Body of pancreas (tissue), 4 donors: Measurements from ENCODE around the gene TMEM170B. TPM values are rescaled to one million over a fixed set of nuclear protein-coding genes. Genes with fewer than 3 reads are reported as not detected.
A peak's percentile ranks its signal among the peaks of the same experiment; 100 is the strongest.

Experiments used
- ATAC-seq: fragments of 150-250 bp; one replicate; pipeline ENCODE4 v1.9.1; 2016
- DNase-seq, 4 donors: peaks; one replicate each; pipeline ENCODE4 v3.0.0-alpha.2; 2019
- H3K27ac ChIP-seq, 4 donors: fragments of 200-600 bp; sonication (generic); 1 replicate in 3 of 4; 2 replicates in 1 of 4; pipeline versions ENCODE4 v1.5.1 to v1.6.1; 2016 to 2019; ENCODE audit warnings: mild to moderate bottlenecking in 1 of 4, mixed read lengths in 1 of 4, moderate library complexity in 1 of 4
- H3K27me3 ChIP-seq, 2 donors: fragments of 200-600 bp; sonication (generic); one replicate each; pipeline ENCODE4 v1.6.0; 2016; ENCODE audit warnings: mild to moderate bottlenecking in 1 of 2
- H3K36me3 ChIP-seq, 2 donors: fragments of 200-600 bp; sonication (generic); replicated peaks in 1 of 2; 2 replicates each; pipeline ENCODE4 v1.5.1; 2016; ENCODE audit warnings: low read depth in 2 of 2; ENCODE audit not compliant: insufficient read depth in 1 of 2
- H3K4me1 ChIP-seq: fragments of 200-600 bp; sonication (generic); one replicate; pipeline ENCODE4 v1.6.0; 2016
- H3K4me3 ChIP-seq, 2 donors: fragments of 200-600 bp; sonication (generic); 1 replicate in 1 of 2; 2 replicates in 1 of 2; pipeline ENCODE4 v1.5.1; 2016 to 2019
- H3K9me3 ChIP-seq, 3 donors: fragments of 200-600 bp; sonication (generic); 1 replicate in 2 of 3; 2 replicates in 1 of 3; pipeline ENCODE4 v1.5.1; 2016
- CTCF ChIP-seq, 7 experiments: fragments of 450-650 bp in 4 of 7; fragments of 200-600 bp in 3 of 7; sonication (generic) in 3 of 7; IDR thresholded peaks; one replicate each; pipeline ENCODE4 v1.5.1; 2016 to 2019; ENCODE audit warnings: antibody characterized with exemption in 7 of 7
- POLR2A ChIP-seq, 3 donors: fragments of 450-650 bp; IDR thresholded peaks; one replicate each; pipeline ENCODE4 v1.6.1; 2016; ENCODE audit warnings: antibody characterized with exemption in 3 of 3, mild to moderate bottlenecking in 2 of 3
- WGBS, 2 donors: methylation state at CpG; one replicate each; pipeline ENCODE4 v1.1.5; 2017; 5-methylcytosine and 5-hydroxymethylcytosine counted together
- intact Hi-C: fragments of 100-400 bp; cut with DNase I; formaldehyde crosslinking; loops from one replicate; pipeline ENCODE4 v1.15.1; 2023
- total RNA-seq, 2 donors: library from RNA; depleted of rRNA; stranded (reverse); fragments of >200 nt; gene quantifications; one replicate each; pipeline ENCODE4 v1.1.0, GENCODE V29; 2016

The TMEM170B gene
- total RNA-seq, 2 donors from 2014 or later: 3.0 to 3.6 TPM

- no peak for DNase-seq
- H3K36me3 ChIP-seq: no peaks in the 10 kb centered on the region
- H3K9me3 ChIP-seq: no peaks in the 10 kb centered on the region
- no peak for ATAC-seq
- H3K27ac ChIP-seq: no peak overlapping the region
- 73 to 77% methylated on average over 4 of the region's 4 CpGs for WGBS, 2 donors
- TF ChIP-seq CTCF (IDR thresholded peaks at IDR 0.05) (no peak), POLR2A (IDR thresholded peaks at IDR 0.05) (no peak)
- H3K4me3 ChIP-seq: no peak overlapping the region
- H3K27me3 ChIP-seq: no peaks in the 10 kb centered on the region
- intact Hi-C loops: no loop called here
- no peaks in the 10 kb centered on the region for H3K4me1 ChIP-seq
Observed at GRCh38 chr6:11580686-11581405, 43.3 kb downstream of the TMEM170B start.

GRCh38 chr6:11584244-11584643, 46.7 kb downstream of the TMEM170B start:
- H3K27me3 ChIP-seq: no peaks in the 10 kb centered on the region
- H3K9me3 ChIP-seq: no peaks in the 10 kb centered on the region
- TF ChIP-seq POLR2A (IDR thresholded peaks at IDR 0.05) (no peak), CTCF (IDR thresholded peaks at IDR 0.05) (no peak)
- WGBS, 2 donors: 62% methylated on average over 5 of the region's 5 CpGs
- intact Hi-C loops: no loop called here
- H3K36me3 ChIP-seq: no peaks in the 10 kb centered on the region
- DNase-seq: no peak
- no peaks in the 10 kb centered on the region for H3K4me1 ChIP-seq
- no peak overlapping the region for H3K27ac ChIP-seq
- ATAC-seq: no peak
- no peak overlapping the region for H3K4me3 ChIP-seq

- 12 to 15% methylated on average over 1 of the region's 1 CpG for WGBS, 2 donors
- Histone ChIP-seq H3K4me3 (no peak overlapping the region), H3K9me3 (no peaks in the 10 kb centered on the region), H3K36me3 (no peaks in the 10 kb centered on the region), H3K27me3 (no peaks in the 10 kb centered on the region), H3K27ac (no peak overlapping the region), H3K4me1 (no peaks in the 10 kb centered on the region)
- TF ChIP-seq CTCF (IDR thresholded peaks at IDR 0.05): peak in 6 of 7 experiments; percentile 53 to 78 (median 70)
- no peak for TF ChIP-seq POLR2A (IDR thresholded peaks at IDR 0.05)
- no peak for DNase-seq
- intact Hi-C loops: no loop called here
- ATAC-seq: no peak
Observed at GRCh38 chr6:11585426-11586016, 48.0 kb downstream of the TMEM170B start.

GRCh38 chr6:11586117-11586516, 48.6 kb downstream of the TMEM170B start:
- no peaks in the 10 kb centered on the region for H3K4me1 ChIP-seq
- no peaks in the 10 kb centered on the region for H3K36me3 ChIP-seq
- DNase-seq (no peak), ATAC-seq (no peak)
- no peak overlapping the region for H3K27ac ChIP-seq
- H3K27me3 ChIP-seq: no peaks in the 10 kb centered on the region
- TF ChIP-seq CTCF (IDR thresholded peaks at IDR 0.05): no peak
- TF ChIP-seq POLR2A (IDR thresholded peaks at IDR 0.05): no peak
- H3K9me3 ChIP-seq: no peaks in the 10 kb centered on the region
- WGBS, 2 donors: 61 to 72% methylated on average over 4 of the region's 4 CpGs
- H3K4me3 ChIP-seq: no peak overlapping the region
- intact Hi-C loops: no loop called here

GRCh38 chr6:11586536-11586935, 49.0 kb downstream of the TMEM170B start:
- no peak overlapping the region for H3K27ac ChIP-seq
- no peaks in the 10 kb centered on the region for H3K36me3 ChIP-seq
- peak; percentile 42 for ATAC-seq
- TF ChIP-seq POLR2A (IDR thresholded peaks at IDR 0.05) (no peak), CTCF (IDR thresholded peaks at IDR 0.05) (no peak)
- no peaks in the 10 kb centered on the region for H3K4me1 ChIP-seq
- no peaks in the 10 kb centered on the region for H3K9me3 ChIP-seq
- no peak overlapping the region for H3K4me3 ChIP-seq
- DNase-seq: no peak
- H3K27me3 ChIP-seq: no peaks in the 10 kb centered on the region
- 75% methylated on average over 7 of the region's 7 CpGs for WGBS, 2 donors
- intact Hi-C loops: no loop called here
